ENCODE data around the gene KRTAP2-2.

DNA sequence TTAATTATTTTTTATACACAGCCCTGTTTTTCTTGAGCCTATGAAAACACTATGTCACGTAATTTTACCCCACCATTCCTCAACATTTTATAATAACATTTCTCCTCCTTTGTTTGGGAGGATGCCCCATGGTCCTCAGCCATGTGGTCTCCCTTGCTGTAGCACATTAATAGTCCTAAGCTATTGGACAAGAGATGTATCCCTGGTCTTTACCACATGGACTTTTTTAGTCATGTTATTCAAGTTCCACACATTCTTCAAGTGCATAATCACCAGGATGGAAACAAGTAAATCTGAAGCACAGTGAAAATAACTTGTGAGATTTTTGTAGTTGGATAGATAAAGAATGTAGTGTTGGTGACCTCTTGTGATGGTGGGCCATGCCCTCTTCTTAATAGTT, 6.9 kb upstream of the KRTAP2-2 start:
- TF ChIP-seq, protein P1, sequence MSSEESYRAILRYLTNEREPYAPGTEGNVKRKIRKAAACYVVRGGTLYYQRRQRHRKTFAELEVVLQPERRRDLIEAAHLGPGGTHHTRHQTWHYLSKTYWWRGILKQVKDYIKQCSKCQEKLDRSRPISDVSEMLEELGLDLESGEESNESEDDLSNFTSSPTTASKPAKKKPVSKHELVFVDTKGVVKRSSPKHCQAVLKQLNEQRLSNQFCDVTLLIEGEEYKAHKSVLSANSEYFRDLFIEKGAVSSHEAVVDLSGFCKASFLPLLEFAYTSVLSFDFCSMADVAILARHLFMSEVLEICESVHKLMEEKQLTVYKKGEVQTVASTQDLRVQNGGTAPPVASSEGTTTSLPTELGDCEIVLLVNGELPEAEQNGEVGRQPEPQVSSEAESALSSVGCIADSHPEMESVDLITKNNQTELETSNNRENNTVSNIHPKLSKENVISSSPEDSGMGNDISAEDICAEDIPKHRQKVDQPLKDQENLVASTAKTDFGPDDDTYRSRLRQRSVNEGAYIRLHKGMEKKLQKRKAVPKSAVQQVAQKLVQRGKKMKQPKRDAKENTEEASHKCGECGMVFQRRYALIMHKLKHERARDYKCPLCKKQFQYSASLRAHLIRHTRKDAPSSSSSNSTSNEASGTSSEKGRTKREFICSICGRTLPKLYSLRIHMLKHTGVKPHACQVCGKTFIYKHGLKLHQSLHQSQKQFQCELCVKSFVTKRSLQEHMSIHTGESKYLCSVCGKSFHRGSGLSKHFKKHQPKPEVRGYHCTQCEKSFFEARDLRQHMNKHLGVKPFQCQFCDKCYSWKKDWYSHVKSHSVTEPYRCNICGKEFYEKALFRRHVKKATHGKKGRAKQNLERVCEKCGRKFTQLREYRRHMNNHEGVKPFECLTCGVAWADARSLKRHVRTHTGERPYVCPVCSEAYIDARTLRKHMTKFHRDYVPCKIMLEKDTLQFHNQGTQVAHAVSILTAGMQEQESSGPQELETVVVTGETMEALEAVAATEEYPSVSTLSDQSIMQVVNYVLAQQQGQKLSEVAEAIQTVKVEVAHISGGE (CRISPR knock-in tag; IDR thresholded peaks at IDR 0.05), result no peak
- TF ChIP-seq, protein P2, sequence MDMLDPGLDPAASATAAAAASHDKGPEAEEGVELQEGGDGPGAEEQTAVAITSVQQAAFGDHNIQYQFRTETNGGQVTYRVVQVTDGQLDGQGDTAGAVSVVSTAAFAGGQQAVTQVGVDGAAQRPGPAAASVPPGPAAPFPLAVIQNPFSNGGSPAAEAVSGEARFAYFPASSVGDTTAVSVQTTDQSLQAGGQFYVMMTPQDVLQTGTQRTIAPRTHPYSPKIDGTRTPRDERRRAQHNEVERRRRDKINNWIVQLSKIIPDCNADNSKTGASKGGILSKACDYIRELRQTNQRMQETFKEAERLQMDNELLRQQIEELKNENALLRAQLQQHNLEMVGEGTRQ (IDR thresholded peaks at IDR 0.05; ENCODE audit: borderline replicate concordance, low read depth, low read length), result no peak
- TF ChIP-seq, protein P3, sequence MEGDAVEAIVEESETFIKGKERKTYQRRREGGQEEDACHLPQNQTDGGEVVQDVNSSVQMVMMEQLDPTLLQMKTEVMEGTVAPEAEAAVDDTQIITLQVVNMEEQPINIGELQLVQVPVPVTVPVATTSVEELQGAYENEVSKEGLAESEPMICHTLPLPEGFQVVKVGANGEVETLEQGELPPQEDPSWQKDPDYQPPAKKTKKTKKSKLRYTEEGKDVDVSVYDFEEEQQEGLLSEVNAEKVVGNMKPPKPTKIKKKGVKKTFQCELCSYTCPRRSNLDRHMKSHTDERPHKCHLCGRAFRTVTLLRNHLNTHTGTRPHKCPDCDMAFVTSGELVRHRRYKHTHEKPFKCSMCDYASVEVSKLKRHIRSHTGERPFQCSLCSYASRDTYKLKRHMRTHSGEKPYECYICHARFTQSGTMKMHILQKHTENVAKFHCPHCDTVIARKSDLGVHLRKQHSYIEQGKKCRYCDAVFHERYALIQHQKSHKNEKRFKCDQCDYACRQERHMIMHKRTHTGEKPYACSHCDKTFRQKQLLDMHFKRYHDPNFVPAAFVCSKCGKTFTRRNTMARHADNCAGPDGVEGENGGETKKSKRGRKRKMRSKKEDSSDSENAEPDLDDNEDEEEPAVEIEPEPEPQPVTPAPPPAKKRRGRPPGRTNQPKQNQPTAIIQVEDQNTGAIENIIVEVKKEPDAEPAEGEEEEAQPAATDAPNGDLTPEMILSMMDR (IDR thresholded peaks at IDR 0.05 in 2 of 3, conservative IDR thresholded peaks at IDR 0.05 in 1 of 3; ENCODE audit: control insufficient read depth in 2 of 3, extremely low read depth in 1 of 3, insufficient read depth in 1 of 3, low read depth in 3 of 3, low read length in 3 of 3), result no peak
- no peak for TF ChIP-seq EP300 (IDR thresholded peaks at IDR 0.05; ENCODE audit: borderline replicate concordance in 1 of 2, control insufficient read depth in 1 of 2, low read depth in 2 of 2, low read length in 2 of 2)
- TF ChIP-seq MXI1 (IDR thresholded peaks at IDR 0.05; ENCODE audit: low read depth, low read length), result no peak
- TF ChIP-seq CHD1 (IDR thresholded peaks at IDR 0.05; ENCODE audit: low read depth, low read length), result no peak
- no peak for TF ChIP-seq POLR2A (IDR thresholded peaks at IDR 0.05; ENCODE audit: low read depth, low read length)
- no peak for TF ChIP-seq HDGF (IDR thresholded peaks at IDR 0.05)

All from GM12878 (cell line).